ENCODE data around the gene NADSYN1. TPM values are rescaled to one million over a fixed set of nuclear protein-coding genes. Genes with fewer than 3 reads are reported as not detected.

The NADSYN1 gene
- total RNA-seq, 1 donor from 2014 or later: 75.9 TPM

- Histone ChIP-seq H3K4me3 (no peak overlapping the region), H3K9me3 (no peaks in the 10 kb centered on the region), H3K27me3 (no peaks in the 10 kb centered on the region), H3K27ac (no peak overlapping the region), H3K36me3 (peaks cover 0 to 3% of the 10 kb centered on the region in 2 donors), H3K4me1 (peaks cover 15% of the 10 kb centered on the region)
- no peak for DNase-seq (ENCODE audit: extremely low spot score in 2 of 2)
- intact Hi-C loops (cut with DNase I): no loop called here
- TF ChIP-seq POLR2A (IDR thresholded peaks at IDR 0.05) (no peak), POLR2AphosphoS5 (IDR thresholded peaks at IDR 0.05; ENCODE audit: insufficient read depth in 1 of 2, low read depth in 1 of 2) (peak in 1 of 2 donors; percentile 45)
Measured at GRCh38 chr11:71433648-71434450, 19.2 kb upstream of the NADSYN1 start.

GRCh38 chr11:71434576-71435130 lies 18.4 kb upstream of the NADSYN1 start:
- Histone ChIP-seq H3K36me3 (peaks cover 0 to 11% of the 10 kb centered on the region in 2 donors), H3K27me3 (no peaks in the 10 kb centered on the region), H3K9me3 (no peaks in the 10 kb centered on the region), H3K4me3 (no peak overlapping the region), H3K27ac (no peak overlapping the region), H3K4me1 (peaks cover 15% of the 10 kb centered on the region)
- no peak for DNase-seq (ENCODE audit: extremely low spot score in 2 of 2)
- TF ChIP-seq POLR2A (IDR thresholded peaks at IDR 0.05): no peak
- intact Hi-C loops (cut with DNase I): no loop called here

- H3K27me3 ChIP-seq: no peaks in the 10 kb centered on the region
- H3K9me3 ChIP-seq: no peaks in the 10 kb centered on the region
- DNase-seq (ENCODE audit: extremely low spot score in 2 of 2): no peak
- H3K27ac ChIP-seq: no peak overlapping the region
- H3K4me1 ChIP-seq: peaks cover 15% of the 10 kb centered on the region
- TF ChIP-seq POLR2AphosphoS5 (IDR thresholded peaks at IDR 0.05; ENCODE audit: insufficient read depth in 1 of 2, low read depth in 1 of 2) (no peak), POLR2A (IDR thresholded peaks at IDR 0.05) (no peak), CTCF (IDR thresholded peaks at IDR 0.05) (no peak)
- peaks cover 0 to 16% of the 10 kb centered on the region in 2 donors for H3K36me3 ChIP-seq
- H3K4me3 ChIP-seq: no peak overlapping the region
- intact Hi-C loops (cut with DNase I): no loop called here
Measured at GRCh38 chr11:71435278-71435951, 17.6 kb upstream of the NADSYN1 start.

- intact Hi-C loops (cut with DNase I): no loop called here
- TF ChIP-seq POLR2AphosphoS5 (IDR thresholded peaks at IDR 0.05; ENCODE audit: insufficient read depth in 1 of 2, low read depth in 1 of 2): no peak
- no peak for TF ChIP-seq CTCF (IDR thresholded peaks at IDR 0.05)
- no peak for TF ChIP-seq POLR2A (IDR thresholded peaks at IDR 0.05)
- H3K36me3 ChIP-seq: peaks cover 0 to 23% of the 10 kb centered on the region in 2 donors
- H3K27me3 ChIP-seq: no peaks in the 10 kb centered on the region
- peaks cover 15% of the 10 kb centered on the region for H3K4me1 ChIP-seq
- no peak for DNase-seq (ENCODE audit: extremely low spot score in 2 of 2)
- H3K4me3 ChIP-seq: no peak overlapping the region
- no peak overlapping the region for H3K27ac ChIP-seq
- no peaks in the 10 kb centered on the region for H3K9me3 ChIP-seq
Measured at GRCh38 chr11:71436861-71437260, 16.1 kb upstream of the NADSYN1 start.

GRCh38 chr11:71437399-71437798 lies 15.6 kb upstream of the NADSYN1 start:
- intact Hi-C loops (cut with DNase I): no loop called here
- Histone ChIP-seq H3K9me3 (no peaks in the 10 kb centered on the region), H3K36me3 (peaks cover 0 to 23% of the 10 kb centered on the region in 2 donors), H3K27ac (no peak overlapping the region), H3K4me3 (no peak overlapping the region), H3K27me3 (no peaks in the 10 kb centered on the region), H3K4me1 (peaks cover 15% of the 10 kb centered on the region)
- DNase-seq (ENCODE audit: extremely low spot score in 2 of 2): no peak
- TF ChIP-seq POLR2AphosphoS5 (IDR thresholded peaks at IDR 0.05; ENCODE audit: insufficient read depth in 1 of 2, low read depth in 1 of 2): no peak
- no peak for TF ChIP-seq POLR2A (IDR thresholded peaks at IDR 0.05)
- no peak for TF ChIP-seq CTCF (IDR thresholded peaks at IDR 0.05)
